HEK293T (cell line): Measurements from ENCODE around the gene C20orf202.

Experiments used
- ARNT ChIP-seq: fragments of 450-650 bp; IDR thresholded peaks from 2 replicates; pipeline ENCODE4 v1.6.1; 2017; ENCODE audit warnings: mild to moderate bottlenecking
- ELF4 ChIP-seq: fragments of 450-650 bp; IDR thresholded peaks from 2 replicates; pipeline ENCODE4 v1.6.1; 2017; ENCODE audit warnings: antibody characterized with exemption
- FOXA1 ChIP-seq: fragments of 450-650 bp; IDR thresholded peaks from 2 replicates; pipeline ENCODE4 v1.6.1; 2016; ENCODE audit warnings: mild to moderate bottlenecking
- FOXM1 ChIP-seq: fragments of 450-650 bp; IDR thresholded peaks from 2 replicates; pipeline ENCODE4 v1.6.1; 2017; ENCODE audit warnings: mild to moderate bottlenecking, borderline replicate concordance
- LEF1 ChIP-seq: fragments of 450-650 bp; IDR thresholded peaks from 2 replicates; pipeline ENCODE4 v1.6.1; 2017; ENCODE audit warnings: mild to moderate bottlenecking, borderline replicate concordance
- SP1 ChIP-seq: fragments of 450-650 bp; IDR thresholded peaks from 2 replicates; pipeline ENCODE4 v1.6.1; 2017
- SUZ12 ChIP-seq: fragments of 450-650 bp; IDR thresholded peaks from 2 replicates; pipeline ENCODE4 v1.6.1; 2016; ENCODE audit warnings: mild to moderate bottlenecking

GRCh38 chr20:1187605-1188171, 15.6 kb upstream of the C20orf202 start:
- TF ChIP-seq SUZ12: no peak
- no peak for TF ChIP-seq ARNT
- no peak for TF ChIP-seq LEF1
- TF ChIP-seq SP1: no peak
- TF ChIP-seq ELF4: no peak
- no peak for TF ChIP-seq FOXM1
- TF ChIP-seq FOXA1: no peak
